ENCODE measurements around the gene FBN1. TPM values are rescaled to one million over a fixed set of nuclear protein-coding genes. Genes with fewer than 3 reads are reported as not detected.

The FBN1 gene
- total and polyA plus RNA-seq, 7 donors: 1.2 to 173 (median 57.0) TPM

GRCh38 chr15:48682942-48683651, 37.6 kb upstream of the FBN1 start:
- TF ChIP-seq EP300 (IDR thresholded peaks at IDR 0.05): no peak
- no peak for TF ChIP-seq CTCF (IDR thresholded peaks at IDR 0.05)
- TF ChIP-seq POLR2AphosphoS5 (IDR thresholded peaks at IDR 0.05): no peak
- no peak for TF ChIP-seq POLR2A (IDR thresholded peaks at IDR 0.05)
- no peaks in the 10 kb centered on the region for H3K4me1 ChIP-seq
- no peaks in the 10 kb centered on the region for H3K36me3 ChIP-seq
- H3K4me3 ChIP-seq: no peak overlapping the region
- peak; percentile 80 for DNase-seq
- H3K27ac ChIP-seq: no peak overlapping the region
- 84 to 93% methylated on average over 2 of the region's 2 CpGs for WGBS, 2 donors
- intact Hi-C loops (cut with DNase I): no loop called here
- no peaks in the 10 kb centered on the region for H3K27me3 ChIP-seq
- H3K9me3 ChIP-seq: no peaks in the 10 kb centered on the region

GRCh38 chr15:48681353-48681752, 35.8 kb upstream of the FBN1 start:
- Histone ChIP-seq H3K4me1 (no peaks in the 10 kb centered on the region), H3K9me3 (no peaks in the 10 kb centered on the region), H3K27me3 (no peaks in the 10 kb centered on the region), H3K36me3 (no peaks in the 10 kb centered on the region), H3K27ac (no peak overlapping the region), H3K4me3 (no peak overlapping the region)
- WGBS, 2 donors: 19 to 74% methylated on average over 3 of the region's 3 CpGs
- TF ChIP-seq EP300 (IDR thresholded peaks at IDR 0.05) (no peak), CTCF (IDR thresholded peaks at IDR 0.05) (no peak), POLR2AphosphoS5 (IDR thresholded peaks at IDR 0.05) (no peak), POLR2A (IDR thresholded peaks at IDR 0.05) (no peak)
- intact Hi-C loops (cut with DNase I): no loop called here
- DNase-seq: no peak

GRCh38 chr15:48680841-48681240, 35.3 kb upstream of the FBN1 start:
- WGBS, 2 donors: 26 to 66% methylated on average over 1 of the region's 1 CpG
- no peak overlapping the region for H3K4me3 ChIP-seq
- H3K9me3 ChIP-seq: no peaks in the 10 kb centered on the region
- no peak for DNase-seq
- H3K36me3 ChIP-seq: no peaks in the 10 kb centered on the region
- H3K27ac ChIP-seq: no peak overlapping the region
- TF ChIP-seq CTCF (IDR thresholded peaks at IDR 0.05) (no peak), POLR2A (IDR thresholded peaks at IDR 0.05) (no peak), POLR2AphosphoS5 (IDR thresholded peaks at IDR 0.05) (no peak), EP300 (IDR thresholded peaks at IDR 0.05) (no peak)
- intact Hi-C loops (cut with DNase I): no loop called here
- H3K4me1 ChIP-seq: no peaks in the 10 kb centered on the region
- H3K27me3 ChIP-seq: no peaks in the 10 kb centered on the region

GRCh38 chr15:48679952-48680351, 34.4 kb upstream of the FBN1 start:
- intact Hi-C loops (cut with DNase I): no loop called here
- TF ChIP-seq POLR2A (IDR thresholded peaks at IDR 0.05) (no peak), EP300 (IDR thresholded peaks at IDR 0.05) (no peak), POLR2AphosphoS5 (IDR thresholded peaks at IDR 0.05) (no peak), CTCF (IDR thresholded peaks at IDR 0.05) (no peak)
- DNase-seq: no peak
- Histone ChIP-seq H3K27ac (no peak overlapping the region), H3K36me3 (no peaks in the 10 kb centered on the region), H3K4me1 (no peaks in the 10 kb centered on the region), H3K27me3 (no peaks in the 10 kb centered on the region), H3K4me3 (no peak overlapping the region), H3K9me3 (no peaks in the 10 kb centered on the region)
- 19 to 61% methylated on average over 2 of the region's 2 CpGs for WGBS, 2 donors

- no peak overlapping the region for H3K27ac ChIP-seq
- H3K9me3 ChIP-seq: no peaks in the 10 kb centered on the region
- no peaks in the 10 kb centered on the region for H3K36me3 ChIP-seq
- intact Hi-C loops (cut with DNase I): no loop called here
- no peaks in the 10 kb centered on the region for H3K27me3 ChIP-seq
- H3K4me1 ChIP-seq: no peaks in the 10 kb centered on the region
- DNase-seq: no peak
- TF ChIP-seq POLR2A (IDR thresholded peaks at IDR 0.05) (no peak), CTCF (IDR thresholded peaks at IDR 0.05) (no peak), POLR2AphosphoS5 (IDR thresholded peaks at IDR 0.05) (no peak), EP300 (IDR thresholded peaks at IDR 0.05) (no peak)
- no peak overlapping the region for H3K4me3 ChIP-seq
- WGBS, 2 donors: 95% methylated on average over 7 of the region's 7 CpGs
Observed at GRCh38 chr15:48678851-48679250, 33.3 kb upstream of the FBN1 start.

All from sigmoid colon (tissue), 7 donors.